Trophoblast cell (in vitro differentiated cells and primary cell): ENCODE data around the gene GNAT1.

Experiments used
- DNase-seq, 2 donors: peaks; one replicate each; pipeline ENCODE4 v3.0.0-alpha.2; 2016
- H2AFZ ChIP-seq: 2 replicates; pipeline ENCODE4 v1.6.1; 2013; ENCODE audit warnings: low read length, moderate library complexity, mild to moderate bottlenecking; ENCODE audit not compliant: insufficient read depth, poor library complexity
- H2AK5ac ChIP-seq: 2 replicates; pipeline ENCODE4 v1.6.1; 2013; ENCODE audit warnings: mild to moderate bottlenecking, low read length
- H2BK120ac ChIP-seq: 2 replicates; pipeline ENCODE4 v1.6.1; 2013; ENCODE audit warnings: low read length, mild to moderate bottlenecking, moderate library complexity; ENCODE audit not compliant: insufficient read depth, poor library complexity
- H2BK12ac ChIP-seq: 2 replicates; pipeline ENCODE4 v1.6.1; 2013; ENCODE audit warnings: mild to moderate bottlenecking, low read length, moderate library complexity
- H2BK5ac ChIP-seq: 2 replicates; pipeline ENCODE4 v1.6.1; 2013; ENCODE audit warnings: low read length, low read depth, moderate library complexity, mild to moderate bottlenecking; ENCODE audit not compliant: poor library complexity
- H3K14ac ChIP-seq: 2 replicates; pipeline ENCODE4 v1.6.1; 2013; ENCODE audit warnings: mild to moderate bottlenecking, low read length
- H3K18ac ChIP-seq: 2 replicates; pipeline ENCODE4 v1.6.1; 2013; ENCODE audit warnings: mild to moderate bottlenecking, low read length
- H3K23ac ChIP-seq: 2 replicates; pipeline ENCODE4 v1.6.1; 2013; ENCODE audit warnings: low read length
- H3K27ac ChIP-seq: 2 replicates; pipeline ENCODE4 v1.5.1; 2013; ENCODE audit warnings: low read depth, mild to moderate bottlenecking, inconsistent platforms, low read length, moderate library complexity
- H3K27me3 ChIP-seq: 2 replicates; pipeline ENCODE4 v1.6.1; 2013; ENCODE audit warnings: inconsistent platforms, mild to moderate bottlenecking, low read length, moderate library complexity; ENCODE audit not compliant: insufficient read depth
- H3K36me3 ChIP-seq, 2 experiments: 1 replicate in 1 of 2; 2 replicates in 1 of 2; pipeline ENCODE4 v1.6.1; 2013; ENCODE audit warnings: low read length in 2 of 2, mild to moderate bottlenecking in 2 of 2, moderate library complexity in 1 of 2; ENCODE audit not compliant: insufficient read depth in 2 of 2, control insufficient read depth in 1 of 2
- H3K4ac ChIP-seq: 2 replicates; pipeline ENCODE4 v1.6.1; 2013; ENCODE audit warnings: low read depth, mild to moderate bottlenecking, low read length, moderate library complexity
- H3K4me1 ChIP-seq, 2 experiments: 1 replicate in 1 of 2; 2 replicates in 1 of 2; pipeline ENCODE4 v1.6.1; 2013; ENCODE audit warnings: low read length in 2 of 2, mild to moderate bottlenecking in 2 of 2, moderate library complexity in 1 of 2; ENCODE audit not compliant: insufficient read depth in 2 of 2, control insufficient read depth in 1 of 2
- H3K4me2 ChIP-seq: 2 replicates; pipeline ENCODE4 v1.6.1; 2013; ENCODE audit warnings: inconsistent platforms, mild to moderate bottlenecking, low read length, moderate library complexity
- H3K4me3 ChIP-seq: 2 replicates; pipeline ENCODE4 v1.5.1; 2013; ENCODE audit warnings: mild to moderate bottlenecking, low read depth, low read length, inconsistent platforms
- H3K79me1 ChIP-seq: one replicate; pipeline ENCODE4 v1.6.1; 2013; ENCODE audit warnings: low read length
- H3K79me2 ChIP-seq: 2 replicates; pipeline ENCODE4 v1.6.1; 2013; ENCODE audit warnings: low read length, mild to moderate bottlenecking; ENCODE audit not compliant: control insufficient read depth, insufficient read depth, poor library complexity
- H3K9ac ChIP-seq: 2 replicates; pipeline ENCODE4 v1.6.1; 2013; ENCODE audit warnings: mild to moderate bottlenecking, low read length
- H3K9me3 ChIP-seq: 2 replicates; pipeline ENCODE4 v1.6.1; 2013; ENCODE audit warnings: low read depth, mild to moderate bottlenecking, control low read depth, inconsistent platforms, low read length; ENCODE audit not compliant: insufficient read depth
- H4K12ac ChIP-seq: 2 replicates; pipeline ENCODE4 v1.6.1; 2013; ENCODE audit warnings: low read depth, mild to moderate bottlenecking, low read length, moderate library complexity
- H4K8ac ChIP-seq: 2 replicates; pipeline ENCODE4 v1.6.1; 2013; ENCODE audit warnings: low read depth, mild to moderate bottlenecking, low read length, moderate library complexity
- H4K91ac ChIP-seq: one replicate; pipeline ENCODE4 v1.6.1; 2013; ENCODE audit warnings: low read depth, mild to moderate bottlenecking, low read length, moderate library complexity
- WGBS: extraction: QIAGEN DNeasy Blood & Tissue Kit; methylation state at CpG from one replicate; pipeline ENCODE4 v1.1.7; 2013; ENCODE audit warnings: missing lambda C conversion rate; ENCODE audit not compliant: insufficient read length, insufficient coverage; ENCODE audit errors: extremely low coverage; 5-methylcytosine and 5-hydroxymethylcytosine counted together

Gene GNAT1

GRCh38 chr3:50172626-50173220, 18.7 kb upstream of the GNAT1 start:
- no CpG with 5 or more reads among the region's 8 CpGs for WGBS
- Histone ChIP-seq H3K4ac (no peak overlapping the region), H3K79me2 (no peaks in the 10 kb centered on the region), H2AK5ac (no peak overlapping the region), H2BK12ac (no peak overlapping the region), H3K79me1 (no peaks in the 10 kb centered on the region), H4K12ac (no peak overlapping the region), H4K91ac (no peak overlapping the region), H3K4me2 (no peak overlapping the region), H4K8ac (no peak overlapping the region), H3K9me3 (peaks cover 3% of the 10 kb centered on the region), H3K27me3 (no peaks in the 10 kb centered on the region), H3K18ac (no peak overlapping the region), H2BK120ac (no peak overlapping the region), H3K4me1 (no peaks in the 10 kb centered on the region), H3K9ac (no peak overlapping the region), H3K4me3 (no peak overlapping the region), H3K27ac (no peak overlapping the region), H2AFZ (no peak overlapping the region), H3K36me3 (peaks cover 33 to 38% of the 10 kb centered on the region in 2 experiments), H3K14ac (no peak overlapping the region), H3K23ac (no peak overlapping the region), H2BK5ac (no peak overlapping the region)
- no peak for DNase-seq

- no peak overlapping the region for H3K14ac ChIP-seq
- no peak for DNase-seq
- no peak overlapping the region for H2AK5ac ChIP-seq
- peaks cover 3% of the 10 kb centered on the region for H3K9me3 ChIP-seq
- H3K9ac ChIP-seq = no peak overlapping the region
- no peak overlapping the region for H3K23ac ChIP-seq
- H3K4me2 ChIP-seq = no peak overlapping the region
- H3K4me1 ChIP-seq = no peaks in the 10 kb centered on the region
- no peak overlapping the region for H4K8ac ChIP-seq
- H3K36me3 ChIP-seq = peaks cover 33 to 38% of the 10 kb centered on the region in 2 experiments
- no peak overlapping the region for H4K12ac ChIP-seq
- no peak overlapping the region for H2BK5ac ChIP-seq
- no peak overlapping the region for H2AFZ ChIP-seq
- H3K27ac ChIP-seq = no peak overlapping the region
- no peak overlapping the region for H3K4me3 ChIP-seq
- H2BK120ac ChIP-seq = no peak overlapping the region
- no peaks in the 10 kb centered on the region for H3K79me1 ChIP-seq
- no peaks in the 10 kb centered on the region for H3K27me3 ChIP-seq
- H4K91ac ChIP-seq = no peak overlapping the region
- no peaks in the 10 kb centered on the region for H3K79me2 ChIP-seq
- no peak overlapping the region for H2BK12ac ChIP-seq
- H3K18ac ChIP-seq = no peak overlapping the region
- WGBS = no CpG with 5 or more reads among the region's 29 CpGs
- no peak overlapping the region for H3K4ac ChIP-seq
These were observed 17.5 kb upstream of the GNAT1 start for GRCh38 chr3:50173685-50174516.

- no peaks in the 10 kb centered on the region for H3K79me1 ChIP-seq
- H4K8ac ChIP-seq = no peak overlapping the region
- no peaks in the 10 kb centered on the region for H3K79me2 ChIP-seq
- no peak for DNase-seq
- H3K18ac ChIP-seq = no peak overlapping the region
- H2AK5ac ChIP-seq = no peak overlapping the region
- H3K23ac ChIP-seq = no peak overlapping the region
- no CpG with 5 or more reads among the region's 7 CpGs for WGBS
- H3K27ac ChIP-seq = no peak overlapping the region
- peaks cover 33 to 38% of the 10 kb centered on the region in 2 experiments for H3K36me3 ChIP-seq
- H2BK120ac ChIP-seq = no peak overlapping the region
- H2BK5ac ChIP-seq = no peak overlapping the region
- no peak overlapping the region for H2AFZ ChIP-seq
- H3K4me1 ChIP-seq = no peaks in the 10 kb centered on the region
- H3K4me3 ChIP-seq = no peak overlapping the region
- H3K4ac ChIP-seq = no peak overlapping the region
- H3K14ac ChIP-seq = no peak overlapping the region
- no peak overlapping the region for H3K9ac ChIP-seq
- no peak overlapping the region for H2BK12ac ChIP-seq
- no peak overlapping the region for H4K91ac ChIP-seq
- H3K27me3 ChIP-seq = no peaks in the 10 kb centered on the region
- H3K4me2 ChIP-seq = no peak overlapping the region
- no peak overlapping the region for H4K12ac ChIP-seq
- peaks cover 3% of the 10 kb centered on the region for H3K9me3 ChIP-seq
These were observed 16.9 kb upstream of the GNAT1 start for GRCh38 chr3:50174517-50174895.

- H4K91ac ChIP-seq = no peak overlapping the region
- H3K23ac ChIP-seq = no peak overlapping the region
- H3K9me3 ChIP-seq = peaks cover 3% of the 10 kb centered on the region
- H3K79me1 ChIP-seq = no peaks in the 10 kb centered on the region
- DNase-seq = no peak
- no peak overlapping the region for H3K18ac ChIP-seq
- no peak overlapping the region for H3K4me2 ChIP-seq
- H2BK5ac ChIP-seq = no peak overlapping the region
- H4K8ac ChIP-seq = no peak overlapping the region
- H3K79me2 ChIP-seq = no peaks in the 10 kb centered on the region
- H3K4me1 ChIP-seq = no peaks in the 10 kb centered on the region
- WGBS = no CpG with 5 or more reads among the region's 17 CpGs
- no peaks in the 10 kb centered on the region for H3K27me3 ChIP-seq
- H3K4me3 ChIP-seq = no peak overlapping the region
- H2AK5ac ChIP-seq = no peak overlapping the region
- no peak overlapping the region for H3K14ac ChIP-seq
- H2AFZ ChIP-seq = no peak overlapping the region
- H2BK12ac ChIP-seq = no peak overlapping the region
- H3K27ac ChIP-seq = no peak overlapping the region
- H4K12ac ChIP-seq = no peak overlapping the region
- H2BK120ac ChIP-seq = no peak overlapping the region
- no peak overlapping the region for H3K9ac ChIP-seq
- peaks cover 33 to 38% of the 10 kb centered on the region in 2 experiments for H3K36me3 ChIP-seq
- H3K4ac ChIP-seq = no peak overlapping the region
These were observed 16.4 kb upstream of the GNAT1 start for GRCh38 chr3:50174947-50175524.
